ENCODE data around the gene NAV1. TPM values are rescaled to one million over a fixed set of nuclear protein-coding genes. Genes with fewer than 3 reads are reported as not detected.

Gene NAV1, protein sequence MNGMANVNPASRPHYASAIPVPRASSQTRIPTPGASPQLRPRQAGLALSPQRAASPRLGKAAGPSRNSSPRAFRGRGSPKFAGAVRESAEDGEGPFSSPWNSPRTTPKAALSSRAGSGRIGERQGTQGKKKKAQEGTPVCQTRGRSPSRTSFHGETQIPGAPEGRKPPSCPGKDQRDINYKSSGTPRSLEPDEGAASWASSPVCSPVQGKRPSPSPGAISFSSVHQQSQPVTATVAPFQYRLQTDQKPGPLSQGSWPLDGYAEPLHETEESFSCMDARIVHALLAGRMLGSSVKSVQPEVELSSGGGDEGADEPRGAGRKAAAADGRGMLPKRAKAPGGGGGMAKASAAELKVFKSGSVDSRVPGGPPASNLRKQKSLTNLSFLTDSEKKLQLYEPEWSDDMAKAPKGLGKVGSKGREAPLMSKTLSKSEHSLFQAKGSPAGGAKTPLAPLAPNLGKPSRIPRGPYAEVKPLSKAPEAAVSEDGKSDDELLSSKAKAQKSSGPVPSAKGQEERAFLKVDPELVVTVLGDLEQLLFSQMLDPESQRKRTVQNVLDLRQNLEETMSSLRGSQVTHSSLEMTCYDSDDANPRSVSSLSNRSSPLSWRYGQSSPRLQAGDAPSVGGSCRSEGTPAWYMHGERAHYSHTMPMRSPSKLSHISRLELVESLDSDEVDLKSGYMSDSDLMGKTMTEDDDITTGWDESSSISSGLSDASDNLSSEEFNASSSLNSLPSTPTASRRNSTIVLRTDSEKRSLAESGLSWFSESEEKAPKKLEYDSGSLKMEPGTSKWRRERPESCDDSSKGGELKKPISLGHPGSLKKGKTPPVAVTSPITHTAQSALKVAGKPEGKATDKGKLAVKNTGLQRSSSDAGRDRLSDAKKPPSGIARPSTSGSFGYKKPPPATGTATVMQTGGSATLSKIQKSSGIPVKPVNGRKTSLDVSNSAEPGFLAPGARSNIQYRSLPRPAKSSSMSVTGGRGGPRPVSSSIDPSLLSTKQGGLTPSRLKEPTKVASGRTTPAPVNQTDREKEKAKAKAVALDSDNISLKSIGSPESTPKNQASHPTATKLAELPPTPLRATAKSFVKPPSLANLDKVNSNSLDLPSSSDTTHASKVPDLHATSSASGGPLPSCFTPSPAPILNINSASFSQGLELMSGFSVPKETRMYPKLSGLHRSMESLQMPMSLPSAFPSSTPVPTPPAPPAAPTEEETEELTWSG (N-terminal part only)
- 17.4 TPM for polyA plus RNA-seq (2012; ENCODE audit: insufficient read length, low read depth)

DNA sequence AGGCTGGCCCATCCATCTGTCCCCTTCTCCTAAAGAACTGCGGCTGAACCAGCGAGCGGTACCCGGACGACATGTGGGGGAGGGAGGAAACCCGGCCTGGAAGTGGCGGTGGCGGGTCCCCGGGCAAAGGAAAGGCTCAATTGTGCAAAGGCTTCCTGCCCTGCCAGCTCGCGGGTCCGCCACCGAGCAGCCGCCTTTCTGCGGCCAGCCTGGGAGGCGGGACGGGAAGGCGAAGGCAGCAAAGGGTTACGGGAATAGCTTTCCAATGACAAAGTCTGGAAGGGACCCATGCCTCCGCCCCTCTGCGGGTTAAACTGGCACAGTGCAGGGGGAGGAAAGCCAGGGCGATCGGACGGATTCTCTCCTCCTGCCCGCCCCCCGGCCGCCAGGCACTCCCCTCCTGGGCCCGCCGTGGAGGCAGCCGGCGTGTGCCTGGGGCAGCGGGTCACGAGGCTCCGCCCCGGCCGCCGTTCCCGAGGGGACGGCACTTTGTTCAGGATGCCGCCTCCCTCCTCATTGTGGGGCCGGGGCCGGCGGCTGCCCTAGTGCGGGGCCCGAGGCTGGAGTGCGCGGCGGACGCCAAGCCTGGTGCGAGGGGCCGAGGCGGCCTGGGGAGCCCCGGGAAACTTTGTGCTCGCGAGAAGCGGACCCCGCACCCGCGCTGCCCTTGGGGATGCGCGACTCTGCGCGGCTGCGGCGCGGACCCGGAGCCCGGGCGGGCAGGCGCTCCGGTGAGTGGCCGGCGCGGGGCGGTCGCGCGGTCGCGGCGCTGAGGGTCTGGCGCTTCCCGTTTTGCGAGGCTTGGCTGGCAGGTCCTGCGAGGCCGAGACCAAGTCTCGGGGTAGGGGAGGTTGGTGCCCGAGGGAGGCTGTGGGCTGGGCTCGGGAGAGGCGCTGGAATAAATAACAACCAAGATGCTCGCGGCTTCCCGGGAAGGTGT, at the start of gene NAV1:
Gene NAV1 (plus strand): TSS at position 516 of the 940 bp plus-strand sequence. CDS start 83,758 bp downstream, outside the sequence.
- TF ChIP-seq TAF1 (IDR thresholded peaks at IDR 0.05; ENCODE audit: borderline replicate concordance, insufficient read depth, low read length) (no peak), POLR2AphosphoS5 (IDR thresholded peaks at IDR 0.05; ENCODE audit: low read depth, low read length) (no peak), FOXP2 (optimal IDR thresholded peaks at IDR 0.05; ENCODE audit: borderline replicate concordance, extremely low read depth, extremely low read length, insufficient read depth) (peak; percentile 55)

DNA sequence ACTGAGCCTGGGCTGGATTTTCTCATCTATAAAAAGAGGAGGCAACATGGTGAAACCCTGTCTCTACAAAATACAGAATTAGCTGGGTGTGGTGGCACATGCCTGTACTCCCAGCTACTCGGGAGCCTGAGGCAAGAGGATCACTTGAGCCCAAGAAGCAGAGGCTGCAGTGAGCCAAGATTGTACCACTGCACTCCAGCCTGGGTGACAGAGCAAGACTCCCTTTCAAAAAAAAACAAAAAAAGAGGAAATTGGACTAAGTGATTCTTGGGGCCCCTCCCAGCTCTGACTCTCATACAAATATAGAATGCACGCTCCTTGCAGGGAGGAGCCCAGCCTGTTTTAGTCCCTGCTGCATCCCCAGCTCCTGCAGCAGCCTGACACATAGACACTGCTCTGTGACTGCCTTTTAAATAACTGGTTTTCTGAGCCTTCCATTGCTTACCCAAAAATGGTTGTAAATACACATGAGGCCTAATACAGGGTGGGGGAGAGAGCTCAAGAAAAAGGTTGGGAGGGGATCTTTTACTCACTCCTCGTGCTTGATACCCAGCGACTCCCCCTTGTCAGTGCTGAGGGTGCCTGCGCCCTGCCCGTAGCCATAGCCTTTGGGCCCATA, 49.2 kb upstream of the NAV1 start:
- TF ChIP-seq TAF1 (IDR thresholded peaks at IDR 0.05; ENCODE audit: borderline replicate concordance, insufficient read depth, low read length) (no peak), POLR2AphosphoS5 (IDR thresholded peaks at IDR 0.05; ENCODE audit: low read depth, low read length) (no peak), SIN3A (IDR thresholded peaks at IDR 0.05; ENCODE audit: borderline replicate concordance, insufficient read depth, low read length) (no peak), FOXP2 (optimal IDR thresholded peaks at IDR 0.05; ENCODE audit: borderline replicate concordance, extremely low read depth, extremely low read length, insufficient read depth) (no peak)
- TF ChIP-seq, protein P1, sequence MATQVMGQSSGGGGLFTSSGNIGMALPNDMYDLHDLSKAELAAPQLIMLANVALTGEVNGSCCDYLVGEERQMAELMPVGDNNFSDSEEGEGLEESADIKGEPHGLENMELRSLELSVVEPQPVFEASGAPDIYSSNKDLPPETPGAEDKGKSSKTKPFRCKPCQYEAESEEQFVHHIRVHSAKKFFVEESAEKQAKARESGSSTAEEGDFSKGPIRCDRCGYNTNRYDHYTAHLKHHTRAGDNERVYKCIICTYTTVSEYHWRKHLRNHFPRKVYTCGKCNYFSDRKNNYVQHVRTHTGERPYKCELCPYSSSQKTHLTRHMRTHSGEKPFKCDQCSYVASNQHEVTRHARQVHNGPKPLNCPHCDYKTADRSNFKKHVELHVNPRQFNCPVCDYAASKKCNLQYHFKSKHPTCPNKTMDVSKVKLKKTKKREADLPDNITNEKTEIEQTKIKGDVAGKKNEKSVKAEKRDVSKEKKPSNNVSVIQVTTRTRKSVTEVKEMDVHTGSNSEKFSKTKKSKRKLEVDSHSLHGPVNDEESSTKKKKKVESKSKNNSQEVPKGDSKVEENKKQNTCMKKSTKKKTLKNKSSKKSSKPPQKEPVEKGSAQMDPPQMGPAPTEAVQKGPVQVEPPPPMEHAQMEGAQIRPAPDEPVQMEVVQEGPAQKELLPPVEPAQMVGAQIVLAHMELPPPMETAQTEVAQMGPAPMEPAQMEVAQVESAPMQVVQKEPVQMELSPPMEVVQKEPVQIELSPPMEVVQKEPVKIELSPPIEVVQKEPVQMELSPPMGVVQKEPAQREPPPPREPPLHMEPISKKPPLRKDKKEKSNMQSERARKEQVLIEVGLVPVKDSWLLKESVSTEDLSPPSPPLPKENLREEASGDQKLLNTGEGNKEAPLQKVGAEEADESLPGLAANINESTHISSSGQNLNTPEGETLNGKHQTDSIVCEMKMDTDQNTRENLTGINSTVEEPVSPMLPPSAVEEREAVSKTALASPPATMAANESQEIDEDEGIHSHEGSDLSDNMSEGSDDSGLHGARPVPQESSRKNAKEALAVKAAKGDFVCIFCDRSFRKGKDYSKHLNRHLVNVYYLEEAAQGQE (IDR thresholded peaks at IDR 0.05; ENCODE audit: insufficient read depth in 1 of 2, low read depth in 2 of 2, low read length in 2 of 2), result no peak

DNA sequence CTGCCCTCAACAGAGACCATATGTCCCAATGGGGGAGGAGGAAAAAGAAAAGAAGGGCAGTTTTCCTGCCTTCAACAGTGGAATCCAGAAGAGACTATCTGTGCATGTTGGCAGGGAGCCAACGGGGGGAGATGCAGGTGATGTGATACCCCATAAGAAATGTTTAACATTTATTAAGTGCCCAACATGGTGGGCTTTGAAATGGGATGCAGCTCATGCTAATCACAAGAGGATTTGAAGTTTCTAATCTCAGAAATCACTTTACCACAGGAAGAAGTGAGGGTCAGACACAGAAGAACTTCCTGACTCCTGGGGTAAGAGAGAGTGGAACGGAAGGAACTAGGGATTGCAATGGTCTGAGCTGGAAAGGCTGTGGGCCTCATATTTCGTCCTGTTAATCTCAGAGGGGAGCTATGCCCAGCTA, 48.2 kb upstream of the NAV1 start:
- TF ChIP-seq FOXP2 (optimal IDR thresholded peaks at IDR 0.05; ENCODE audit: borderline replicate concordance, extremely low read depth, extremely low read length, insufficient read depth), result no peak
- no peak for TF ChIP-seq POLR2AphosphoS5 (IDR thresholded peaks at IDR 0.05; ENCODE audit: low read depth, low read length)
- TF ChIP-seq TAF1 (IDR thresholded peaks at IDR 0.05; ENCODE audit: borderline replicate concordance, insufficient read depth, low read length), result no peak
- no peak for TF ChIP-seq SIN3A (IDR thresholded peaks at IDR 0.05; ENCODE audit: borderline replicate concordance, insufficient read depth, low read length)
- TF ChIP-seq, protein P1 (IDR thresholded peaks at IDR 0.05; ENCODE audit: insufficient read depth in 1 of 2, low read depth in 2 of 2, low read length in 2 of 2), result no peak

DNA sequence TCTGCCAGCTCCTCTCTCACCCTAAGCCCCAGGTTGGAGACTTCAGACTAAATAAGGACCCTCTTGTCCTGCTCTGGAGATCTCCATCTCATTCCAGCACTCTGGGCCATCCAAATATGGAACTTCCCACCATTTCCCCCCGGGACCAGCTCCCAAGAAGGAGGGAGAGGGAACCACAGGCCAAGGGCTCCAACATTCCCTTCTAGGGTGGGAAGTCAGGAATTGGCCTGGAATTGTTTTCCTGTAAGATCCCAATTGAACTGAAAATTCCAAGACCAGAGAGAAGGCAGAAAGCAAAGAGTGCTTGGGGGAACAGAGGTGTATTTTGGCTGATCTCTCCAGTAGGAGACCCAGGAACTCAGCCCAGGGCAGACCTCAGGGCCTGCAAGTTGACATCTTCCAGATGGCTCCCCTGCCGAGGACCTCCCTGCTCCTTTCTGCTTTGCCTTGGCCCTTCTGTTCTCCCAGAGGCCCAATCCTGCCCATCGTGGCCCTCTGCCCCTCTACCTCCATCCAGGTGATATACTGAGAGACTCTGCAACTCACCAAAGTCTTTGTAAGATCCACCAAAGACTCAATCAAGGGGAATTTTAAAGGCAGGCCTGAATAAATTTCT, 46.9 kb upstream of the NAV1 start:
- TF ChIP-seq FOXP2 (optimal IDR thresholded peaks at IDR 0.05; ENCODE audit: borderline replicate concordance, extremely low read depth, extremely low read length, insufficient read depth), result no peak
- TF ChIP-seq POLR2AphosphoS5 (IDR thresholded peaks at IDR 0.05; ENCODE audit: low read depth, low read length), result no peak
- no peak for TF ChIP-seq TAF1 (IDR thresholded peaks at IDR 0.05; ENCODE audit: borderline replicate concordance, insufficient read depth, low read length)
- no peak for TF ChIP-seq SIN3A (IDR thresholded peaks at IDR 0.05; ENCODE audit: borderline replicate concordance, insufficient read depth, low read length)
- TF ChIP-seq, protein P1 (IDR thresholded peaks at IDR 0.05; ENCODE audit: insufficient read depth in 1 of 2, low read depth in 2 of 2, low read length in 2 of 2), result no peak
